ENCODE data around the gene GPRC5C. TPM values are rescaled to one million over a fixed set of nuclear protein-coding genes. Genes with fewer than 3 reads are reported as not detected.

The GPRC5C gene
- total and polyA plus RNA-seq, 7 donors: 6.1 to 78.1 (median 16.9) TPM

GRCh38 chr17:74430385-74430705 lies 1.5 kb upstream of the GPRC5C start:
- Histone ChIP-seq H3K9me3 (no peaks in the 10 kb centered on the region), H3K27ac (peak overlapping the region; percentile 79 to 87 (median 82)), H3K4me1 (peaks cover 0 to 34% (median 23%) of the 10 kb centered on the region in 4 donors), H3K36me3 (no peaks in the 10 kb centered on the region), H3K27me3 (peaks cover 0 to 11% (median 0%) of the 10 kb centered on the region in 3 donors), H3K4me3 (peak overlapping the region; percentile 46 to 74 (median 58))
- WGBS, 2 donors: 4 to 22% methylated on average over 13 of the region's 13 CpGs
- TF ChIP-seq POLR2A (IDR thresholded peaks at IDR 0.05): peak in 1 of 2 donors; percentile 57
- no peak for TF ChIP-seq POLR2AphosphoS5 (IDR thresholded peaks at IDR 0.05)
- no peak for DNase-seq
- intact Hi-C loops (cut with DNase I): loop anchor here (2.0 kb wide), 1 partner anchor 50 kb away; no protein-coding TSS in a partner anchor

DNA sequence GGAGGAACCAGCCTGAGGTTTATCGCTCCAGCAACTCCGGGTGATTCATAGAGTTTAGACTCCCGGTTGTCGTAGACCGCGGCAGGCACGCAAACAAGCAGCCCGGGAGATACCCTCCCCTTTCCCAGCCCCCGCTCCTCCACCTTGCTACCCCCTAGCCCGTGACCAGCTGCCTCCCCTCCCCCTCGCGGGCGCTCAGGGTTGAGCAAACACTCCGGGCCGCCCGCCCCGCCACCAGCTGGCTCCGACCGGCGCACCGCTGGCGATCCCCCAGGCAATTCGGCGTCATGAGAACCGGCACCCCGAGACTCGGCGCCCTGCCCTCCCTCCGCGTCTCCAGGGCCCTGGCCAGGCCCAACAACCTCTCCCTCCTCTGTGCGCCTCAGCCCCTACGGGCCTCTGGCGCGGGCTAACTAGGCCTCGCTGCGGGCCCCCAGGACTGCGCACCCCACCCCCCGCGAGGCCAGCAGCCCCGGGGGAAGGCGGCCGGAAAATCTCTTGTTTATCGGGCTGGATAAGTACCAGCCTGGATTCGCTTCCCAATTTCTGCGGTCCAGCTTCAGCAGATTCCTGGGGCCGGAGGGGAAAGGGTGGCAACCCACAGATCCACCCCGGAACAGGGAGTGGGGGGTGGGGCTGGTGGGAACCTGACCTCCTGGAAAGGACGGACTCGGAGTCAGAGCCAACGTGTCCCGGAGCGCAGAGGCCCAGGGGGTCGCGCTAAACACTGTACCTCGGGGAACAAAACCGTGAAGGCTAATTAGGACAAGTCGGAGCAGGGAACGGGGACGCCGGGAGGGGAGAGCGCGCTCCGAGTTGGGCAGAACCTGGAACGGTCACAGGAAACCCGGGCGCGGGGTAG lies 951 bp upstream of the GPRC5C start:
- Histone ChIP-seq H3K27me3 (peaks cover 0 to 11% (median 0%) of the 10 kb centered on the region in 3 donors), H3K27ac (peak overlapping the region; percentile 79 to 87 (median 82)), H3K4me3 (peak overlapping the region; percentile 46 to 74 (median 58)), H3K36me3 (no peaks in the 10 kb centered on the region), H3K9me3 (no peaks in the 10 kb centered on the region), H3K4me1 (peaks cover 0 to 34% (median 23%) of the 10 kb centered on the region in 4 donors)
- 1% methylated on average over 67 of the region's 67 CpGs for WGBS, 2 donors
- TF ChIP-seq POLR2A (IDR thresholded peaks at IDR 0.05): peak; percentile 14 to 19
- peak; percentile 41 to 76 (median 74) for TF ChIP-seq POLR2AphosphoS5 (IDR thresholded peaks at IDR 0.05)
- TF ChIP-seq EP300 (IDR thresholded peaks at IDR 0.05): peak in 3 of 4 donors; percentile 42 to 74 (median 51)
- TF ChIP-seq CTCF (IDR thresholded peaks at IDR 0.05): no peak
- peak; percentile 94 for DNase-seq
- intact Hi-C loops (cut with DNase I): loop anchor here (1.0 to 2.0 kb wide), 2 partner anchors 23 to 50 kb away; no protein-coding TSS in a partner anchor

- H3K4me1 ChIP-seq: peaks cover 0 to 34% (median 23%) of the 10 kb centered on the region in 4 donors
- peak overlapping the region; percentile 46 to 74 (median 58) for H3K4me3 ChIP-seq
- intact Hi-C loops (cut with DNase I): no loop called here
- 1% methylated on average over 33 of the region's 33 CpGs for WGBS, 2 donors
- H3K27ac ChIP-seq: peak overlapping the region; percentile 79 to 87 (median 82)
- DNase-seq: no peak
- TF ChIP-seq POLR2A (IDR thresholded peaks at IDR 0.05): no peak
- TF ChIP-seq CTCF (IDR thresholded peaks at IDR 0.05): no peak
- TF ChIP-seq POLR2AphosphoS5 (IDR thresholded peaks at IDR 0.05): no peak
- TF ChIP-seq EP300 (IDR thresholded peaks at IDR 0.05): no peak
- H3K27me3 ChIP-seq: peaks cover 0 to 11% (median 0%) of the 10 kb centered on the region in 3 donors
- no peaks in the 10 kb centered on the region for H3K9me3 ChIP-seq
- H3K36me3 ChIP-seq: no peaks in the 10 kb centered on the region
These were observed 469 bp downstream of the GPRC5C start for GRCh38 chr17:74432424-74432690.

- TF ChIP-seq POLR2AphosphoS5 (IDR thresholded peaks at IDR 0.05): no peak
- no peak for TF ChIP-seq EP300 (IDR thresholded peaks at IDR 0.05)
- TF ChIP-seq POLR2A (IDR thresholded peaks at IDR 0.05): no peak
- TF ChIP-seq CTCF (IDR thresholded peaks at IDR 0.05): no peak
- intact Hi-C loops (cut with DNase I): no loop called here
- Histone ChIP-seq H3K27me3 (peaks cover 0 to 11% (median 0%) of the 10 kb centered on the region in 3 donors), H3K27ac (peak overlapping the region; percentile 79 to 87 (median 82)), H3K4me1 (peaks cover 0 to 34% (median 23%) of the 10 kb centered on the region in 4 donors), H3K4me3 (peak overlapping the region; percentile 46 to 74 (median 58)), H3K9me3 (peaks cover 0 to 5% (median 0%) of the 10 kb centered on the region in 4 donors), H3K36me3 (no peaks in the 10 kb centered on the region)
- WGBS, 2 donors: 13 to 28% methylated on average over 23 of the region's 23 CpGs
- no peak for DNase-seq
These were observed 991 bp downstream of the GPRC5C start for GRCh38 chr17:74432766-74433391.
